ENCODE results near the gene IRF4.

- TF ChIP-seq CTCF (IDR thresholded peaks at IDR 0.05 in 8 of 11, conservative IDR thresholded peaks at IDR 0.05 in 3 of 11) (no peak), POLR2A (IDR thresholded peaks at IDR 0.05) (no peak)
Measured at GRCh38 chr6:363291-363690, 28.3 kb upstream of the IRF4 start.
